Measurements from ENCODE around the gene RAB11B.

DNA sequence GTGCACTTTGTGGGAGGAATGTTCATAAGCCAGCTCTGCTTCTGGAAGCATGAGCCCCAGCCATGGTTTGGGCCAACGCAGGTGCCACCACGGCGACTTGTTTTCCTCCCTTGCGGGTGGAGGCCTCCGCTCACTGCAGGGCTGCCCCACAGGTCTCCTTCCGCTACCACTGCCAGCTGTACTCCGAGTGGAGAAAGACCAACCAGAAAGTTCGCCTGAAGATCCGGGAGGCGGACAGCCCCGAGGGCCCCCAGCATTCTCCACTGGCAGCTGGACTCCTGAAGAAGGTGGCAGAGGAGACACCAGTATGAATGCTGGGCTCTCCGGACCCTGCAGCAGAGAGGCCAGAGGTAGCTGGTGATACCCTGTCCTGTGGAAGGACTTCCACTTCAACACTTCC lies 48.1 kb downstream of the RAB11B start:
- TF ChIP-seq BCL6 (CRISPR knock-in tag; IDR thresholded peaks at IDR 0.05) (no peak), NFRKB (IDR thresholded peaks at IDR 0.05; ENCODE audit: low read depth) (no peak), ZEB2 (IDR thresholded peaks at IDR 0.05) (no peak), CCNT2 (IDR thresholded peaks at IDR 0.05; ENCODE audit: borderline replicate concordance, extremely low read depth, insufficient read length, low read depth, low read length) (no peak)
- TF ChIP-seq, protein P1, sequence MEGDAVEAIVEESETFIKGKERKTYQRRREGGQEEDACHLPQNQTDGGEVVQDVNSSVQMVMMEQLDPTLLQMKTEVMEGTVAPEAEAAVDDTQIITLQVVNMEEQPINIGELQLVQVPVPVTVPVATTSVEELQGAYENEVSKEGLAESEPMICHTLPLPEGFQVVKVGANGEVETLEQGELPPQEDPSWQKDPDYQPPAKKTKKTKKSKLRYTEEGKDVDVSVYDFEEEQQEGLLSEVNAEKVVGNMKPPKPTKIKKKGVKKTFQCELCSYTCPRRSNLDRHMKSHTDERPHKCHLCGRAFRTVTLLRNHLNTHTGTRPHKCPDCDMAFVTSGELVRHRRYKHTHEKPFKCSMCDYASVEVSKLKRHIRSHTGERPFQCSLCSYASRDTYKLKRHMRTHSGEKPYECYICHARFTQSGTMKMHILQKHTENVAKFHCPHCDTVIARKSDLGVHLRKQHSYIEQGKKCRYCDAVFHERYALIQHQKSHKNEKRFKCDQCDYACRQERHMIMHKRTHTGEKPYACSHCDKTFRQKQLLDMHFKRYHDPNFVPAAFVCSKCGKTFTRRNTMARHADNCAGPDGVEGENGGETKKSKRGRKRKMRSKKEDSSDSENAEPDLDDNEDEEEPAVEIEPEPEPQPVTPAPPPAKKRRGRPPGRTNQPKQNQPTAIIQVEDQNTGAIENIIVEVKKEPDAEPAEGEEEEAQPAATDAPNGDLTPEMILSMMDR (IDR thresholded peaks at IDR 0.05 in 2 of 3, conservative IDR thresholded peaks at IDR 0.05 in 1 of 3; ENCODE audit: insufficient read depth in 2 of 3, low read depth in 1 of 3, low read length in 3 of 3): no peak
- TF ChIP-seq, protein P2, sequence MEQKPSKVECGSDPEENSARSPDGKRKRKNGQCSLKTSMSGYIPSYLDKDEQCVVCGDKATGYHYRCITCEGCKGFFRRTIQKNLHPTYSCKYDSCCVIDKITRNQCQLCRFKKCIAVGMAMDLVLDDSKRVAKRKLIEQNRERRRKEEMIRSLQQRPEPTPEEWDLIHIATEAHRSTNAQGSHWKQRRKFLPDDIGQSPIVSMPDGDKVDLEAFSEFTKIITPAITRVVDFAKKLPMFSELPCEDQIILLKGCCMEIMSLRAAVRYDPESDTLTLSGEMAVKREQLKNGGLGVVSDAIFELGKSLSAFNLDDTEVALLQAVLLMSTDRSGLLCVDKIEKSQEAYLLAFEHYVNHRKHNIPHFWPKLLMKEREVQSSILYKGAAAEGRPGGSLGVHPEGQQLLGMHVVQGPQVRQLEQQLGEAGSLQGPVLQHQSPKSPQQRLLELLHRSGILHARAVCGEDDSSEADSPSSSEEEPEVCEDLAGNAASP (IDR thresholded peaks at IDR 0.05): no peak

All from K562 (cell line).